Measurements from ENCODE around the gene GIMD1.
"Not testable (repeated sequence)": the region's sequence is repeated elsewhere in the genome, so short reads cannot be mapped to it uniquely, and the experiment has no call there.

The GIMD1 gene

GRCh38 chr4:106347167-106347566 is 21.4 kb downstream of the GIMD1 start:
- no peak for DNase-seq

GRCh38 chr4:106344647-106344970 is 24.0 kb downstream of the GIMD1 start:
- DNase-seq, result no peak

GRCh38 chr4:106343865-106344646 is 24.5 kb downstream of the GIMD1 start:
- DNase-seq, result no peak

GRCh38 chr4:106340774-106341173 is 27.8 kb downstream of the GIMD1 start:
- no peak for DNase-seq

- no peak for DNase-seq
Measured at GRCh38 chr4:106339431-106339830, 29.1 kb downstream of the GIMD1 start.

GRCh38 chr4:106338671-106339070 is 29.9 kb downstream of the GIMD1 start:
- DNase-seq, result no peak

- DNase-seq, result no peak
Measured at GRCh38 chr4:106337916-106338315, 30.7 kb downstream of the GIMD1 start.

GRCh38 chr4:106336618-106337017 is 32.0 kb downstream of the GIMD1 start:
- DNase-seq, result no peak

- DNase-seq, result no peak
Measured at GRCh38 chr4:106334741-106335470, 33.7 kb downstream of the GIMD1 start.

GRCh38 chr4:106333186-106333585 is 35.4 kb downstream of the GIMD1 start:
- no peak for DNase-seq

- DNase-seq, result no peak
Measured at GRCh38 chr4:106329041-106329618, 39.4 kb downstream of the GIMD1 start.

- DNase-seq, result no peak
Measured at GRCh38 chr4:106325800-106326199, 42.8 kb downstream of the GIMD1 start.

- DNase-seq, result no peak
Measured at GRCh38 chr4:106323119-106323518, 45.5 kb downstream of the GIMD1 start.

GRCh38 chr4:106321814-106322213 is 46.8 kb downstream of the GIMD1 start:
- DNase-seq, result not testable (repeated sequence)

- DNase-seq, result not testable (repeated sequence)
Measured at GRCh38 chr4:106321168-106321567, 47.4 kb downstream of the GIMD1 start.

- DNase-seq, result no peak
Measured at GRCh38 chr4:106320235-106320634, 48.3 kb downstream of the GIMD1 start.

GRCh38 chr4:106318511-106318910 is 50.1 kb downstream of the GIMD1 start:
- DNase-seq, result no peak

GRCh38 chr4:106317815-106318214 is 50.8 kb downstream of the GIMD1 start:
- no peak for DNase-seq

GRCh38 chr4:106316773-106317409 is 51.7 kb downstream of the GIMD1 start:
- DNase-seq, result no peak

- peak; percentile 68 for DNase-seq
Measured at GRCh38 chr4:106315968-106316772, 52.4 kb downstream of the GIMD1 start, which contains the start of the genes AIMP1 and TBCK. TSS of gene AIMP1 (plus strand) at chr4:106316550. CDS start at chr4:106325010, 8,460 bp downstream. TSS of gene TBCK (minus strand) at chr4:106316209. CDS start at chr4:106308960, 7,249 bp downstream.

GRCh38 chr4:106315476-106315967 is 53.1 kb downstream of the GIMD1 start:
- DNase-seq, result no peak

GRCh38 chr4:106314960-106315359 is 53.6 kb downstream of the GIMD1 start:
- DNase-seq, result no peak
